ENCODE results near the gene PCMTD2. TPM values are rescaled to one million over a fixed set of nuclear protein-coding genes. Genes with fewer than 3 reads are reported as not detected.

PCMTD2 gene
- total RNA-seq, 1 experiment from 2014 or later = 57.1 TPM

GRCh38 chr20:64220891-64221527 is 34.5 kb upstream of the PCMTD2 start:
- no TSS peak for BruUV-seq (replicated peaks)
- DNase-seq (ENCODE audit: low spot score) = no peak
- TF ChIP-seq CTCF (conservative IDR thresholded peaks at IDR 0.05; ENCODE audit: low read depth, low read length) (no peak), EZH2 (IDR thresholded peaks at IDR 0.05; ENCODE audit: borderline replicate concordance, low read depth, low read length, poor library complexity, severe bottlenecking) (no peak)
- intact Hi-C loops (cut with micrococcal nuclease; ENCODE audit: unreplicated experiment) = no loop called here
- Histone ChIP-seq H3K4me1 (ENCODE audit: insufficient read depth, low read length, poor library complexity, severe bottlenecking) (peaks cover 25% of the 10 kb centered on the region), H3K4me3 (ENCODE audit: low read depth, low read length, poor library complexity, severe bottlenecking) (no peak overlapping the region), H3K9me3 (ENCODE audit: low read depth, low read length, poor library complexity, severe bottlenecking) (no peaks in the 10 kb centered on the region), H3K36me3 (ENCODE audit: insufficient read depth, low read length, poor library complexity, severe bottlenecking) (no peaks in the 10 kb centered on the region), H3K27ac (ENCODE audit: low read depth, low read length, poor library complexity, severe bottlenecking) (no peak overlapping the region), H3K27me3 (replicated peaks; ENCODE audit: insufficient read depth, low read depth, low read length, poor library complexity) (no peaks in the 10 kb centered on the region)
- POLR2A ChIA-PET (ENCODE audit: low non-redundant PET) = no interaction called here
- CTCF ChIA-PET = no interaction called here

GRCh38 chr20:64222291-64222735 is 33.2 kb upstream of the PCMTD2 start:
- no peaks in the 10 kb centered on the region for H3K9me3 ChIP-seq (ENCODE audit: low read depth, low read length, poor library complexity, severe bottlenecking)
- no TSS peak for BruUV-seq (replicated peaks)
- no peak overlapping the region for H3K27ac ChIP-seq (ENCODE audit: low read depth, low read length, poor library complexity, severe bottlenecking)
- no peak overlapping the region for H3K4me3 ChIP-seq (ENCODE audit: low read depth, low read length, poor library complexity, severe bottlenecking)
- POLR2A ChIA-PET (ENCODE audit: low non-redundant PET) = no interaction called here
- H3K36me3 ChIP-seq (ENCODE audit: insufficient read depth, low read length, poor library complexity, severe bottlenecking) = no peaks in the 10 kb centered on the region
- no peak for DNase-seq (ENCODE audit: low spot score)
- CTCF ChIA-PET = no interaction called here
- H3K4me1 ChIP-seq (ENCODE audit: insufficient read depth, low read length, poor library complexity, severe bottlenecking) = peaks cover 25% of the 10 kb centered on the region
- intact Hi-C loops (cut with micrococcal nuclease; ENCODE audit: unreplicated experiment) = no loop called here
- no peaks in the 10 kb centered on the region for H3K27me3 ChIP-seq (replicated peaks; ENCODE audit: insufficient read depth, low read depth, low read length, poor library complexity)
- TF ChIP-seq EZH2 (IDR thresholded peaks at IDR 0.05; ENCODE audit: borderline replicate concordance, low read depth, low read length, poor library complexity, severe bottlenecking) = no peak
- TF ChIP-seq CTCF (conservative IDR thresholded peaks at IDR 0.05; ENCODE audit: low read depth, low read length) = no peak

GRCh38 chr20:64222851-64223525 is 32.6 kb upstream of the PCMTD2 start:
- BruUV-seq (replicated peaks) = no TSS peak
- Histone ChIP-seq H3K27ac (ENCODE audit: low read depth, low read length, poor library complexity, severe bottlenecking) (peak overlapping the region; percentile 89), H3K4me1 (ENCODE audit: insufficient read depth, low read length, poor library complexity, severe bottlenecking) (peaks cover 25% of the 10 kb centered on the region), H3K27me3 (replicated peaks; ENCODE audit: insufficient read depth, low read depth, low read length, poor library complexity) (no peaks in the 10 kb centered on the region), H3K9me3 (ENCODE audit: low read depth, low read length, poor library complexity, severe bottlenecking) (no peaks in the 10 kb centered on the region), H3K4me3 (ENCODE audit: low read depth, low read length, poor library complexity, severe bottlenecking) (no peak overlapping the region), H3K36me3 (ENCODE audit: insufficient read depth, low read length, poor library complexity, severe bottlenecking) (no peaks in the 10 kb centered on the region)
- TF ChIP-seq CTCF (conservative IDR thresholded peaks at IDR 0.05; ENCODE audit: low read depth, low read length) (no peak), EZH2 (IDR thresholded peaks at IDR 0.05; ENCODE audit: borderline replicate concordance, low read depth, low read length, poor library complexity, severe bottlenecking) (no peak)
- intact Hi-C loops (cut with micrococcal nuclease; ENCODE audit: unreplicated experiment) = no loop called here
- CTCF ChIA-PET = no interaction called here
- no peak for DNase-seq (ENCODE audit: low spot score)
- POLR2A ChIA-PET (ENCODE audit: low non-redundant PET) = no interaction called here
